SHP77 treated with DMSO at 0.1 percent for 48 hours (cell line): ENCODE data around the gene ACOXL.

Experiments
- DNase-seq: peaks from one replicate; lab custom pipeline; 2025; lab: John Stamatoyannopoulos, UW

The ACOXL gene

DNA sequence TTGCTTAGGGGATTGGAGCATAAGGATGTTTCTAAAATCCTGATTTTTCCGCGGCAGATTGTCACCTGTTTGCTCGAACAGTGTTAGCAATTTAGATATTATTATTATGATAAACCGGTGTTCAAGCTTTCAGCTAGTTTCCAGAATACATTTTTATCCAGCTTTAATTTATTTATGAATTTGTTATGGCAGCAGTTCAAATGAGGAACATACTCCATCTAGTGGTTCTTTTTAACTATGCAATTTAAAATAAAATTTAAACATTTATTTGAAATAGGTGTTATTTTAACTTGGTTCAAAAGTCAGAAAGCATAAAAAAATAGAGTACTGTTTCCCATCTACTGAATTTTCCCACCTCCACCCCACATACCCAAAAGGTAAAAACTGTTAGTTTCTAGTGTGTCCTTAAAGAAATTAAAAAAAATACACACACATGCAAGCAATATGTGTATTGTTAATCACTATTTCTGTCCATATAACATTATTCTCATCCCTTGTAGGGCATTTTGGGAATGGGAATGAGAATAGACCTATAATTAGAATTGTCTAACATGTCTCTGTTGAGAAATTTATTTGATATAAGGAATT is 23.2 kb downstream of the ACOXL start:
- DNase-seq = no peak

DNA sequence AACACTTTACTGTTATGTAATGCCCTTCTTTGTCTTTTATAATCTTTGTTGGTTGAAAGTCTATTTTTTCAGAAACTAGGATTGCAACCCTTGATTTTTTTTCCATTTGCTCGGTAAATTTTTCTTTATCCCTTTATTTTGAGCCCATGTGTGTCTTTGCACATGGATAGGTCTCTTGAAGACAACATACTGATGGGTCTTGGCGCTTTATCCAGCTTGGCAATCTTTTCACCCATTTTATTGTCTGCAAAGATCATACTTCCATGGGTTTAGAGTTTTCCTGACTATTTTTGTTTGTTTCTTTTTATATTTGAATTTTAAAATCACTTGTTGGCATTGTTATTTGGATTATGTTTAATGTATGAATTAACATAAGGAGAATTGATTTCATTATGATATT is 27.0 kb downstream of the ACOXL start:
- DNase-seq = no peak

DNA sequence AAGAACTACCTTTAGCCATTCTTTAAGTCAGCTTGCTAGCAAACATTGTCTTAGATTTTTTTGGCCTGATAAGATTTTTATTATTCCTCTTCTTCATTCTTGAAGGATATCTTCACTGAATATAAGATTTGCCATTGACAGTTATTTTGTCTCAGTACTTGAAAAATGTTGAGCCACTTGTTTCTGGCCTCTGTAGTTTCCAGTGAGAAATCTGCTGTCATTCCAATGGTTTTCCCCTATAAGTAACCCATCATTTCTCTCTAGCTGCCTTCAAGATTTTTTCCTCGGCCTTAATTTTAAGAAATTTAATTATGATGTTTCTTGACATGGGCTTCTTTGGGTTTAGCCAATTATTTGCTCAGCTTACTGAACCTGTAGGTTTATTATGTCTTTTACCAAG is 32.6 kb downstream of the ACOXL start:
- no peak for DNase-seq

- DNase-seq = no peak
Observed at GRCh38 chr2:110766291-110766690, 33.9 kb downstream of the ACOXL start.

DNA sequence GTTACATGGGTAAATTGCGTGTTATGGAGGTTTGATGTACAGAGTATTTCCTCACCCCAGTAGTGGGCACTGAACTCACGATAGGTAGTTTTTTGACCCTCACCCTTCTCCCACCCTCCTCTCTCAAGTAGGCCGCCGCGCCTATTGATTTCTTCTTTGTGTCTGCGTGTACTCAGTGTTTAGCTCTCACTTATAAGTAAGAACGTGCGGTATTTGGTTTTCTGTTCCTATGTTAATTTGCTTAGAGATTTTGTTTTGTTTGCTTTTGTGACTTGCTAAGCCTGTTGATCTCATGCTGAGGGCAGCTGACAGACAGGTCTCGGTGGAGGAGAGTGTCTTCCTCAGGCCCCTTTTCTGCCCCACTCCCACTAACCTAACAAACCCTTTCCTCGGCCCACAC is 36.2 kb downstream of the ACOXL start:
- DNase-seq = peak; percentile 10

- peak; percentile 26 for DNase-seq
Observed at GRCh38 chr2:110770404-110770958, 38.1 kb downstream of the ACOXL start.

GRCh38 chr2:110770959-110771431 is 38.6 kb downstream of the ACOXL start:
- no peak for DNase-seq

GRCh38 chr2:110771547-110772382 is 39.4 kb downstream of the ACOXL start:
- DNase-seq = no peak

DNA sequence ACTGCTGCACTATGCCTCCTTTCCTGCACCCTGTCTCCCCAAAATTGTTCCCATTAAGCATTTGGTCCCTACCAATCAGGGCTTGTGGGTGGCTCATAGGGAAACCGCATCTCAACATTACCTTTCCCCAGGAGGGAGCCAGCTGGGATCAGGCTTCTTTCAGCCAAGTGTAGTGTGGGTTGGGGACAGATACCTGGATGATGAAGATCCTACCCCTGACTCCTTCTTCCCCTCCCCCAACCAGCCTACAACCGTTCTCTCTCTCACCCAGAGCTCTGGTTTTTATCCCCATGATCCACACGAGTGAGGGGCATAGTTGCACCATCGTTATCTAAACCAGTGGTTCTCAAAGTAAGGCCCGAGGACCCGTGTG is 40.0 kb downstream of the ACOXL start:
- no peak for DNase-seq

- no peak for DNase-seq
Observed at GRCh38 chr2:110773401-110773921, 41.1 kb downstream of the ACOXL start.

GRCh38 chr2:110774701-110775100 is 42.3 kb downstream of the ACOXL start:
- no peak for DNase-seq

- DNase-seq = no peak
Observed at GRCh38 chr2:110777531-110778311, 45.3 kb downstream of the ACOXL start.

- DNase-seq = no peak
Observed at GRCh38 chr2:110780461-110780860, 48.1 kb downstream of the ACOXL start.

GRCh38 chr2:110783196-110783873 is 51.0 kb downstream of the ACOXL start:
- DNase-seq = no peak

GRCh38 chr2:110784047-110784631 is 51.8 kb downstream of the ACOXL start:
- no peak for DNase-seq

DNA sequence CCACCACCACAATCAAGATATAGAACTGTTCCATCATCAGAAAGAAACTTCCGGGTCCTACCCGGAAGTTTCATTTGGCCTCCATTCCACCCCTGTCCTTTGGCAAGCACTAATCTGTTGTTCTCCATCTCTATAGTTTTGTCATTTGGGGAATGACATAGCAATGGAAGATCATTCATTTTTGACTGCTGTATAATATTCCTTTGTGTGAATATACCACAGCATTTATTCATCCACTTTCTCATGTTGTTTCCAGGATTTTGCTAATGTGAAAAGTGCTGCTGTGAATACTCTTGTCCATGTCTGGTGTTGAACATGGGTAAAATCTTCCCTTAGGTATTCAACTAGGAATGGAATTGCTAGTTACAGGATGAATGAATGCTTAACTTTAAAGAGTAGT is 53.1 kb downstream of the ACOXL start:
- DNase-seq = no peak

DNA sequence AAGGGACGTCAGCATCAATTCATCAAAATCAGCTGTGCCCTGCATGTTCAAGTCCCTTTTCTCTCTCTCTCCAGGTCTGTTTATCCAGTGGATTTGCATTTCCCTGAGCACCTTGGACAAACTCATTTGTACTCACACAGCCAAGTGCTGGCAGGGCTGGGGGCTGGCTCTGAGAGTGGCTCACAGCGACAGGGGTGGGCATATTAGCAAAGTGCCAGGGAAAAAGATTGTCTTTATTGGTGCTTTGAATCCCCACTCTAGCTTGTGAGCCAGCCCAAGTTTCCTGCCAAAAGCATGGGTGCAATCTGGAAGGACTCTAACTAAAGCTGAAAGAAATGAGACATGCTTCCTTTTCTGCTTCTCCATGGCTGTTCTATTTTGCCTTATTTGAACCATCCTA is 56.6 kb downstream of the ACOXL start:
- DNase-seq = no peak

DNA sequence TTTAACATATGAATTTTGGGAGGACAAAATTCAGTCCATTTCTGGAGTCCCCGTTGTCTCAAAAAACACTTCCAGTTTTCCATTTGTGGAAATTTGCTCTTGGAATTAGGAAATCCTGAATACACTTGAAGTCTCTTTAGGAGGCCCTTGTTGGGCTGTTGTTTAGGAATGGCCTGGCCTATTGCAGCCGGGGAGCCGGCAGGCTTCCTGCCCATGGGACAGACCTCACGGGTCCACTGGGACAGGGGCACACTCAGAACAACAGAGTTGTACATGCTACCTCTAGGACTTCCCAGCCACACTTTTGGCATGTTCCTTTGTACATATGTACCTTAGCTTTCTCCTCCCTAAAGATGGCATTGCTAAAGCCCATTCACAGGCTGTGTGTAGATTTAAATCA is 57.3 kb downstream of the ACOXL start:
- DNase-seq = no peak

DNA sequence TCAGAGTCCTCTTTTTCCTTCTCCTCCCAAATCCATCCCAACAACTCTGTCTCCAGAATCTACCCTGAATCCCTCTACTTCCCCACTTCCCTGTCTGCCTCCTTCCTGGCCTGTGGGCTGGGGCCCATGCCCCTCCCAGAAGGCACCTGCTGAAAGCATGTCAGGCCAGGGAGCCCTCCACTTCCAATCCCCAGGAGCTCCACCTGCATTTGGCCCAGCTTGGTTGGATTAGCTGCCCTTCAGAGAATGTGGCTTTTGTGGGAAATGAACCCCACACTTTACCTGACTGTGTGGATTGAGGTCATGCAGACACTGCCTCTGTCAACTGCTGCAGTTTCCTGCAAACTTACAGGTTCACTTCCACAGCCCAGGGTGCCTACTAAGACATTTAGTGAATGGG is 58.5 kb downstream of the ACOXL start:
- DNase-seq = no peak

DNA sequence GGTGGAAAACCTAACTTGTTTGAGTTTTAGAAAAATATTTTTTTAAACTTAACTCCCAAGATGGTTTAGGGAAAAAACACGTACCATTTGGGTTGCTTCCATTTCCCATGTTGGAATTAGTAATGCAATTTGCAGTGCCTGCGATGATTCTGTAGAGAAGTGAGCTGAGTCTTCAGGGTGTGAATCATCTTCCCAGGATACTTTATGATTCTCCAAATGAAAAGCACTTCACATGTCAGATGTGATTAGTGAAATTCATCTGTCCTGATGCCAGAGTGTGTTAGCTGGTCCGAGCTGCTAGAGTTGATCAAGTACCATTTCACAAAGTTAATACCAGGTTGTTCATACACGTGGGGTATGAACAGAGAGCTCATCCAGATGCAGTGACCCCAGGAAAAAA is 59.1 kb downstream of the ACOXL start:
- DNase-seq = no peak

GRCh38 chr2:110793034-110793433 is 60.7 kb downstream of the ACOXL start:
- no peak for DNase-seq
